ENCODE measurements around the gene TIE1. TPM values are rescaled to one million over a fixed set of nuclear protein-coding genes. Genes with fewer than 3 reads are reported as not detected.

TIE1 gene
- total RNA-seq (2021; fragmentation: NEBNext Ultra II Directional; extraction: Animal tissue kit (Norgen Biotek cat#: 25700)) = 1 to 10 TPM in 1 of 6 experiments, under 1 TPM in 4, not detected in 1; 0.33 to 1.2 (median 0.54) TPM
- long read RNA-seq, partial matches to known transcripts = 0 of 1 reads
- long read RNA-seq, other reads (novel, unspliced or antisense) = 1 of 1 reads

GRCh38 chr1:43300378-43301094 lies at the start of gene TIE1:
TIE1 (plus strand) TSS chr1:43300982; CDS start chr1:43301072, 90 bp downstream.
- Mint-ChIP-seq H3K27ac (no peak within 1 kb of the TSS), H3K4me3 (no peak within 1 kb of the TSS)

DNA sequence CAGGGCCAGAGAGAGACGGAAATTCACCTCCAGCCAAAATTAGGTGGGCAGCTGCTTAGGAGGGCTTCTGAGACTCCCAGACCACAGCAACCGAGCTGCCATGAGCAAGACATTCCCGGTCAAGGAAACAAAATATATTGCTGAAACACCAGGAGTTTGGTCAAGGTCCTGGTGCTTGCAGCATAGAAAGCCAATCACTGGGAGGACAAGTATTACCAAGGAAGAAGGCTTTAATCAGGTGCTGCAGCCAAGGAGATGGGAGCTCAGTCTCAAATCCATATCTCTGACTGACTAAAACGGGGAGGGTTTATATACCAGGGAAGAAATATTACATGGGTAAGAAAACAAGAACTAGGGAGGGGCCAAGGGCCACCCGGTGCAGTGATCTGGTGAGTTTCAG lies 49.8 kb upstream of the TIE1 start:
- Mint-ChIP-seq H3K27me3 (ENCODE audit: insufficient read depth) (peaks cover 31% of the 10 kb centered on the region), H3K9me3 (peaks cover 36% of the 10 kb centered on the region), H3K4me3 (no peak overlapping the region), H3K4me1 (ENCODE audit: low read depth) (no peaks in the 10 kb centered on the region), H3K36me3 (ENCODE audit: low read depth) (peaks cover 17% of the 10 kb centered on the region), H3K27ac (no peak overlapping the region)
- DNase-seq = no peak
- TF ChIP-seq, protein P1, sequence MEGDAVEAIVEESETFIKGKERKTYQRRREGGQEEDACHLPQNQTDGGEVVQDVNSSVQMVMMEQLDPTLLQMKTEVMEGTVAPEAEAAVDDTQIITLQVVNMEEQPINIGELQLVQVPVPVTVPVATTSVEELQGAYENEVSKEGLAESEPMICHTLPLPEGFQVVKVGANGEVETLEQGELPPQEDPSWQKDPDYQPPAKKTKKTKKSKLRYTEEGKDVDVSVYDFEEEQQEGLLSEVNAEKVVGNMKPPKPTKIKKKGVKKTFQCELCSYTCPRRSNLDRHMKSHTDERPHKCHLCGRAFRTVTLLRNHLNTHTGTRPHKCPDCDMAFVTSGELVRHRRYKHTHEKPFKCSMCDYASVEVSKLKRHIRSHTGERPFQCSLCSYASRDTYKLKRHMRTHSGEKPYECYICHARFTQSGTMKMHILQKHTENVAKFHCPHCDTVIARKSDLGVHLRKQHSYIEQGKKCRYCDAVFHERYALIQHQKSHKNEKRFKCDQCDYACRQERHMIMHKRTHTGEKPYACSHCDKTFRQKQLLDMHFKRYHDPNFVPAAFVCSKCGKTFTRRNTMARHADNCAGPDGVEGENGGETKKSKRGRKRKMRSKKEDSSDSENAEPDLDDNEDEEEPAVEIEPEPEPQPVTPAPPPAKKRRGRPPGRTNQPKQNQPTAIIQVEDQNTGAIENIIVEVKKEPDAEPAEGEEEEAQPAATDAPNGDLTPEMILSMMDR (IDR thresholded peaks at IDR 0.05) = no peak

More at GRCh38 chr1:43300378-43301094, at the start of gene TIE1:
- H3K27me3 Mint-ChIP-seq (ENCODE audit: insufficient read depth) = peaks cover 23% of the 10 kb centered on the region
- H3K4me1 Mint-ChIP-seq (ENCODE audit: low read depth) = peaks cover 14% of the 10 kb centered on the region
- no peaks in the 10 kb centered on the region for H3K9me3 Mint-ChIP-seq
- no peak for DNase-seq
- no peaks in the 10 kb centered on the region for H3K36me3 Mint-ChIP-seq (ENCODE audit: low read depth)
- TF ChIP-seq, protein P1 (IDR thresholded peaks at IDR 0.05) = no peak

DNA sequence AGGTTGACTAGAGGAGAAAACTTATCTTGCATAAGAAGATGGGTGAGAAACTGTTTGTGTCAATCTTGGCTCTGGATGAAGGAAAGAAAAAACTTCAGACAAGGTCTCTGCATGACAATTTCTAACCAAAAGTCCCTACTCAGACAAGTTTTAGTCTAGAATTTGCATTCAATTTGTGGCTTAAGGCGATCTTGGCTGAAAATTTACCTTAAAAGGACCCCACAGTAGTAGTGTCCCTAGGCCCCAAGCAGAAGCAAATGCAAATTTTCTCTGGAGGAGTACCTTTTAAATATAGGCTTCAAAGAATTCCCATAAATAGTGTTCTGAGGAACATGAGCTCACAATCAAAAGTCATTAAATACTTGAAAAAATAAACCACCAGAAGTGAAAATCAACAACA lies 48.6 kb upstream of the TIE1 start:
- Mint-ChIP-seq H3K27ac (no peak overlapping the region), H3K9me3 (peaks cover 24% of the 10 kb centered on the region), H3K4me1 (ENCODE audit: low read depth) (no peaks in the 10 kb centered on the region), H3K36me3 (ENCODE audit: low read depth) (peaks cover 6% of the 10 kb centered on the region), H3K4me3 (no peak overlapping the region), H3K27me3 (ENCODE audit: insufficient read depth) (peaks cover 38% of the 10 kb centered on the region)
- TF ChIP-seq, protein P1 (IDR thresholded peaks at IDR 0.05) = no peak
- no peak for DNase-seq

DNA sequence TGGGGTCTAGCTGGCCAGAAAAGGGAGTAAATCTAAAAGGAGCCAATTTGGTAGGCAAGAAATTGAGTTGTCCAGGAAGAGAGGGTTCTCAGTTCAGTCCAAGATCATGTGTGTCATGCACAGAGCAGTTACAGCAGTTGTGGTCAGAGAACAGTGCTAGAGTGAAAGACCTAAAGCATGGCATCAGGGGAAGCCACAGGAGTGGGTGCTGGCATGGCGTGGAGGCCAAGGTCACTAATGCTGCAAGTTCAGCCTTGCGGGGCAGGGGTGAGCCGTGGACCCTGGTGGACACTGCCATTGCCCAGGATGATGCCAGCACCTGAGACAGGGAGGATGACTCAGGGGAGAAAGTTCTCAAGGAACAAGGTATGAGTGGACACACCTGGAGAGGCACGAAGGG lies 47.6 kb upstream of the TIE1 start:
- Mint-ChIP-seq H3K9me3 (peaks cover 18% of the 10 kb centered on the region), H3K27me3 (ENCODE audit: insufficient read depth) (peaks cover 48% of the 10 kb centered on the region), H3K4me3 (no peak overlapping the region), H3K36me3 (ENCODE audit: low read depth) (no peaks in the 10 kb centered on the region), H3K4me1 (ENCODE audit: low read depth) (no peaks in the 10 kb centered on the region), H3K27ac (no peak overlapping the region)
- TF ChIP-seq, protein P1 (IDR thresholded peaks at IDR 0.05) = no peak
- DNase-seq = no peak

GRCh38 chr1:43253876-43254275 lies 46.9 kb upstream of the TIE1 start:
- H3K27me3 Mint-ChIP-seq (ENCODE audit: insufficient read depth) = peaks cover 55% of the 10 kb centered on the region
- TF ChIP-seq, protein P1 (IDR thresholded peaks at IDR 0.05) = no peak
- DNase-seq = no peak
- peaks cover 23% of the 10 kb centered on the region for H3K9me3 Mint-ChIP-seq
- no peak overlapping the region for H3K4me3 Mint-ChIP-seq
- no peaks in the 10 kb centered on the region for H3K36me3 Mint-ChIP-seq (ENCODE audit: low read depth)
- H3K4me1 Mint-ChIP-seq (ENCODE audit: low read depth) = no peaks in the 10 kb centered on the region
- H3K27ac Mint-ChIP-seq = no peak overlapping the region

Measured in HFFc6 (cell line).